Heart right ventricle (tissue), 16 donors: ENCODE measurements around the gene SEPTIN11. TPM values are rescaled to one million over a fixed set of nuclear protein-coding genes. Genes with fewer than 3 reads are reported as not detected.

Source experiments
- ATAC-seq, 8 donors: fragments of 200-7000 bp; cut with Tn5 transposase; one replicate each; pipeline ENCODE4 v1.9.1; 2020; ENCODE audit warnings: mild to moderate bottlenecking in 8 of 8, moderate library complexity in 8 of 8, moderate number of reproducible peaks in 1 of 8
- DNase-seq, 2 donors: peaks; one replicate each; pipeline ENCODE4 v3.0.0-alpha.2; 2020
- H3K27ac ChIP-seq, 10 donors: fragments of 200-600 bp; sonication (generic) in 2 of 10; one replicate each; pipeline versions ENCODE4 v1.5.0 to v1.8.0; 2020 to 2022; ENCODE audit warnings: mild to moderate bottlenecking in 3 of 10
- H3K27me3 ChIP-seq, 7 donors: fragments of 200-600 bp; one replicate each; pipeline ENCODE4 v1.8.0; 2021 to 2022; ENCODE audit warnings: mild to moderate bottlenecking in 2 of 7
- H3K36me3 ChIP-seq, 9 donors: fragments of 200-600 bp; sonication (generic) in 1 of 9; one replicate each; pipeline versions ENCODE4 v1.5.0 to v1.8.0; 2020 to 2022; ENCODE audit warnings: mild to moderate bottlenecking in 2 of 9
- H3K4me1 ChIP-seq, 9 donors: fragments of 200-600 bp; sonication (generic) in 1 of 9; one replicate each; pipeline versions ENCODE4 v1.5.0 to v1.8.0; 2020 to 2022; ENCODE audit warnings: mild to moderate bottlenecking in 4 of 9
- H3K4me3 ChIP-seq, 10 donors: fragments of 200-600 bp; sonication (generic) in 2 of 10; one replicate each; pipeline versions ENCODE4 v1.5.0 to v1.8.0; 2020 to 2022; ENCODE audit warnings: mild to moderate bottlenecking in 7 of 10, moderate library complexity in 2 of 10
- H3K9me3 ChIP-seq, 11 donors: fragments of 200-600 bp in 10 of 11; sonication (generic) in 2 of 11; one replicate each; pipeline versions ENCODE4 v1.5.0 to v1.8.0; 2013 to 2022; ENCODE audit warnings: mild to moderate bottlenecking in 2 of 11, control low read depth in 1 of 11, moderate library complexity in 1 of 11
- WGBS, 2 donors: extraction: QIAGEN DNeasy Blood & Tissue Kit; methylation state at CpG; one replicate each; pipeline ENCODE4 v1.1.7; 2013; ENCODE audit warnings: inconsistent platforms in 1 of 2; 5-methylcytosine and 5-hydroxymethylcytosine counted together
- intact Hi-C, 10 donors: fragments of 100-400 bp; cut with DNase I; formaldehyde crosslinking; loops; one replicate each; pipeline versions ENCODE4 v1.11.1 to v1.14.2; 2022
- polyA plus RNA-seq, 2 donors: library from polyadenylated mRNA; stranded (reverse); fragments of 200-250 nt; gene quantifications; one replicate each; pipeline ENCODE4 v1.2.3, GENCODE V29; 2013
- total RNA-seq, 10 donors: library from RNA; stranded (reverse); fragmentation: NEBNext Ultra II Directional in 3 of 10; extraction: Animal tissue kit (Norgen Biotek cat#: 25700) in 3 of 10; gene quantifications; one replicate each; pipeline versions ENCODE4 v1.2.1 to v1.2.4, GENCODE V29; 2021 to 2023
- TF ChIP-seq, protein P1 (sequence below), 9 donors: fragments of 200-600 bp; sonication (generic) in 2 of 9; IDR thresholded peaks; one replicate each; pipeline versions ENCODE4 v1.5.0 to v1.8.0; 2021 to 2022; ENCODE audit warnings: antibody characterized with exemption in 9 of 9, mild to moderate bottlenecking in 5 of 9, moderate library complexity in 1 of 9
- donor health status: Arrhythmogenic right ventricular cardiomyopathy.
- donor health status: ischemic (EF 13 %, LVEDD 7.1; RV severe dilation, severe dysfunction).
- donor health status: healthy with polysubstance abuse.
- donor health status: DM: no; HTN: yes; CAD: no.
- donor health status: DM: no; HTN: no; CAD: no.
- donor health status: ischemic (EF 25% LVEDD 6.9; RV normal size, moderate dysfunction).
- donor health status: ischemic (EF 25% LVEDD 5.7; RV mildly dilated, moderate dysfunction).
- donor health status: healthy.
- donor health status: DM: yes; HTN: yes; CAD: no.
- donor health status: Ischemic cardiomyopathy.
- donor health status: ischemic (EF 35%, LVEDD 5.7; RV mildly dilated, moderate dysfunction).
- donor health status: nonischemic (EF 11% LVEDD 7.7; RV severe dilation, severe dysfunction).
- donor health status: DM: yes; HTN: yes; CAD: no.
- donor health status: PGD.
- donor health status: ischemic (EF 29% LVEDD 5.4; RV normal size, mild dysfunction).
- donor health status: nonischemic (EF 23%, LVEDD 6.1; RV moderate dilation, normal function).

Gene SEPTIN11
- total and polyA plus RNA-seq, 12 donors, result 11.2 to 55.2 (median 29.9) TPM

DNA sequence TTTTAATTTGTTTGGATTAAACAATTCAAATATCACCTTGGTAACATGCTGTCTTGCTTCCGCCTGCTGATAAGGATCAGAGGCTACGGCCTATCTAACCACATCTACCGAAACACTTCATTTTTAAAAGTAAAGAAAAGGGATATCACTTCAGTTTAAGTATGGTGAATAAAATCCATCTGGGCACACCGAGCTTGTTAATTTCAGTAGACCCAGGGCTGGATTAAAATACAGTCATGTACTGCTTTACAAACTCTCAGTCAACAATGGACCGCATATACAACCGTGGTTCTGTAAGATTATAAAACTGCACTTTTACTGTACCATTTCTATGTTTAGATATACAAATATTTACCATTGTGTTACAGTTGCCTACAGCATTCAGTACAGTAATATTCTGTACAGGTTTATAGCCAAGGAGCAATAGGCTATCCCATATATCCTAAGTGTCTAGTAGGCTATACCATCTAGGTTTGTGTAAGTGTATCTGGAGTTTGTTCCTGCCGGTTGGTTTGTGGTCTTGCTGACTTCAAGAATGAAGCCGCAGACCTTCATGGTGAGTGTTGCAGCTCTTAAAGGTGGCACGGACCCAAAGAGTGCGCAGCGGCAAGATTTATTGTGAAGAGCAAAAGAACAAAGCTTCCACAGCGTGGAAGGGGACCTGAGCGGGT, 40.0 kb downstream of the SEPTIN11 start:
- DNase-seq (no peak), ATAC-seq (no peak)
- intact Hi-C loops, result loop anchor here in 1 of 10 donors (5.0 kb wide), 1 partner anchor 37 kb away; no protein-coding TSS in a partner anchor
- Histone ChIP-seq H3K27me3 (no peaks in the 10 kb centered on the region), H3K27ac (peak overlapping the region in 1 of 10 donors; percentile 3), H3K4me3 (no peak overlapping the region), H3K36me3 (no peaks in the 10 kb centered on the region), H3K4me1 (peaks cover 3 to 80% (median 45%) of the 10 kb centered on the region in 9 donors), H3K9me3 (peaks cover 0 to 4% (median 0%) of the 10 kb centered on the region in 11 donors)
- TF ChIP-seq, protein P1, sequence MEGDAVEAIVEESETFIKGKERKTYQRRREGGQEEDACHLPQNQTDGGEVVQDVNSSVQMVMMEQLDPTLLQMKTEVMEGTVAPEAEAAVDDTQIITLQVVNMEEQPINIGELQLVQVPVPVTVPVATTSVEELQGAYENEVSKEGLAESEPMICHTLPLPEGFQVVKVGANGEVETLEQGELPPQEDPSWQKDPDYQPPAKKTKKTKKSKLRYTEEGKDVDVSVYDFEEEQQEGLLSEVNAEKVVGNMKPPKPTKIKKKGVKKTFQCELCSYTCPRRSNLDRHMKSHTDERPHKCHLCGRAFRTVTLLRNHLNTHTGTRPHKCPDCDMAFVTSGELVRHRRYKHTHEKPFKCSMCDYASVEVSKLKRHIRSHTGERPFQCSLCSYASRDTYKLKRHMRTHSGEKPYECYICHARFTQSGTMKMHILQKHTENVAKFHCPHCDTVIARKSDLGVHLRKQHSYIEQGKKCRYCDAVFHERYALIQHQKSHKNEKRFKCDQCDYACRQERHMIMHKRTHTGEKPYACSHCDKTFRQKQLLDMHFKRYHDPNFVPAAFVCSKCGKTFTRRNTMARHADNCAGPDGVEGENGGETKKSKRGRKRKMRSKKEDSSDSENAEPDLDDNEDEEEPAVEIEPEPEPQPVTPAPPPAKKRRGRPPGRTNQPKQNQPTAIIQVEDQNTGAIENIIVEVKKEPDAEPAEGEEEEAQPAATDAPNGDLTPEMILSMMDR (IDR thresholded peaks at IDR 0.05), result no peak
- 87 to 89% methylated on average over 13 of the region's 13 CpGs for WGBS, 2 donors

DNA sequence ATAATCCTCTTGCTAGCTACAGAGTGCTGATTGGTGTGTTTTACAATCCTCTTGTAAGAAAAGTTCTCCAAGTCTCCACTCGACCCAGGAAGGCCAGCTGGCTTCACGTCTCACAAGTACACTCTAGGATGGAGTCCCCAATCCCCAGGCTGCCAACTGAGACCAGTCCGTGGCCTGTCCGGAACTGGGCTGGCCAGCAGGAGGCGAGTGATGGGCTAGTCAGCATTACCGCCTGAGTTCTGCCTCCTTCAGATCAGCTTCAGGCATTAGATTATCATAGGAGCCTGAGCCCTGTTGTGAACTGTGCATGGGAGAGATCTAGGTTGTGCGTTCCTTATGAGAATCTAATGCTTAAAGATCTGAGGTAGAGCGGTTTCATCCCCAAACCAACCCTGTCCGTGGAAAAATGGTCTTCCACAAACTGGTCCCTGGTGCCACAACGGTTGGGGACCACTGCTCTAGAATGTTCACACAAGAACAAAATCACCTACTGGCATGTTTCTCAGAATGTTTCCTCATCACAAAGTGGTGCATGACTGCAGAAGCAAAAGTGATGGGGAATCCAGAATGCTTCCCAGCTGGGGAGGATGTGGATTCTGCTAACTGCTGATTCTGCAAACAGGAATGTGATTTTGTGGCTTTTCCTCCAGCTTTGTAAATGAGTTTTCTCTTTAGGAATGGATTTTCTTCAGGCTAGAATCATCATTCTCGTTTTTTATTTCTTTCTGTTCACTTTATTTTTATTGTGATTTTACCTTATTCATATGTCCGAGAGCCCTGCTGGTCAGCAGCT, 40.9 kb downstream of the SEPTIN11 start:
- Histone ChIP-seq H3K4me1 (peaks cover 3 to 75% (median 36%) of the 10 kb centered on the region in 9 donors), H3K9me3 (peaks cover 0 to 4% (median 0%) of the 10 kb centered on the region in 11 donors), H3K27ac (peak overlapping the region in 1 of 10 donors; percentile 49), H3K27me3 (no peaks in the 10 kb centered on the region), H3K36me3 (no peaks in the 10 kb centered on the region), H3K4me3 (no peak overlapping the region)
- TF ChIP-seq, protein P1 (IDR thresholded peaks at IDR 0.05), result no peak
- ATAC-seq, result no peak
- WGBS, 2 donors, result 90 to 91% methylated on average over 12 of the region's 12 CpGs
- intact Hi-C loops, result no loop called here
- no peak for DNase-seq

DNA sequence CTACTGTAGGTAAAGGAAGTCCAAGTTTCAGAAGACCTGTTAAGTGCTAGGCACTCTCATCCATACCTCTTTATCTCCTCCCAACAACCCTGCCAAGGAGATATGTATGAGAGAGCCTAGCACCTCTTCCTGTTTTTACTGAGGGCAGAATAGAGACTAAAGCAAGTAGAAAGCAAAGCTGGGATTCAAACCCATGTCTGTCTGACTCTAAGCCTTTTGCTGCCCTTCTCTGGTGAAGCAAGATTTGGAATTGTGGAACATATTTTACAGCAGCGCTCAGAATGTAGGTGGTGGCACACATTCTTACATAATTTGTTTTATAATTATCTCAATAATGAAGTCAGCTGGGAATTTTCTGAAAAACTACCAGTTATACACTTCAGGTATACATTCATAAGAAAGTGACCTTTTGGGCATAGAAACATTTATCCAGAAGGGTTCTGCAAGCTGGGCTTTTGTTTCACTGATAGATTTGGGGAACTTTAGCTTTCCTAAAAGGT, 41.7 kb downstream of the SEPTIN11 start:
- no peaks in the 10 kb centered on the region for H3K27me3 ChIP-seq
- DNase-seq (no peak), ATAC-seq (no peak)
- peak overlapping the region in 1 of 10 donors; percentile 49 for H3K27ac ChIP-seq
- H3K36me3 ChIP-seq, result peaks cover 0 to 4% (median 0%) of the 10 kb centered on the region in 9 donors
- 94 to 100% methylated on average over 1 of the region's 1 CpG for WGBS, 2 donors
- peaks cover 3 to 68% (median 29%) of the 10 kb centered on the region in 9 donors for H3K4me1 ChIP-seq
- TF ChIP-seq, protein P1 (IDR thresholded peaks at IDR 0.05), result no peak
- intact Hi-C loops, result no loop called here
- H3K9me3 ChIP-seq, result peaks cover 0 to 4% (median 0%) of the 10 kb centered on the region in 11 donors
- H3K4me3 ChIP-seq, result no peak overlapping the region
